ENCODE results near the gene KLHL22.
"Not testable (repeated sequence)": the region's sequence is repeated elsewhere in the genome, so short reads cannot be mapped to it uniquely, and the experiment has no call there.

KLHL22 gene

DNA sequence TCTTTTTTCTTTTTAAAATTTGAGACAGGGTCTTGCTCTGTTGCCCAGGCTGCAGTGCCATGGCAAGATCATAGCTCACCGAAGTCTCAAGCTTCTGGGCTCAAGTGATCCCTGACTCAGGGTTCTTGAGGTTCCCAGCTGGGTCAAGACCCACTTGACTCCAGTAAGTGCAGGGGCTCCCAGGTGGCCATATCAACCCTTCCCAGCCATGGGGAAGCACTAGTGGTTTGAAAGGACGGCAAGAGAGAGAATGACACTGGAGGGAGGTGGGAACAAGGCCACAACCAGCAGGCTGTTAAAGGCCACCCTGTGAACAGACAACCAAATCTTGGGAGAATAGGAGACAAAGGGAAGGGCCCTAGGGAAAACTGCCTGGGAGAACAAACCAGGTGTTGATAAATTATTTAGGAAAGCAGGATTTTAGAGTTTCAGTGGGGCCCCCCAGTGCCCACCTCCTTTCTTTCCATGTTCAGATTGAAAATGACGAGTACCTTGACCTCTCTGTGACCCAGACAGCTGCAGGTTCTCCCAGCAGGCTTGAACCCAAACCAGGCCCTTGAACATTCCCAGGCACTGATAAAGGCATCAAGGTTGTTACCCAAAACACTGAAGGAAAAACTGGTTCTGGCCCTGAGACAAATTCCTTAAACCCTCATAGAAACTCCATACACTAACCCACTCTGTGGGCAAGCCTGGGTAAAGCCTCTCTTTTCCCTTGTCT, 28.8 kb downstream of the KLHL22 start:
- no peak for DNase-seq

DNA sequence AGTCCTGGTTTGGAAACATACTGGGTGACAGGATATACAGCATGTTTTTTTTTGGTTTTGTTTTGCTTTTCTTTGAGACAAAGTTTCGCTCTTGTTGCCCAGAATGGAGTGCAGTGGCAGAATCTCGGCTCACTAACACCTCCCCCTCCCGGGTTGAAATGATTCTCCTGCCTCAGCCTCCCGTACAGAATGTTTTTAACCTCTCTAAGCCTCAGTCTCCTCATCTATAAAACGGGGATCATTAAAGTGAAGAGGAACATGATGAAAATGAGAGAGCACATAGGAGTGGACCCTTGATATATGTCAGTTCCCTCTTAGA, 29.9 kb downstream of the KLHL22 start:
- no peak for DNase-seq

DNA sequence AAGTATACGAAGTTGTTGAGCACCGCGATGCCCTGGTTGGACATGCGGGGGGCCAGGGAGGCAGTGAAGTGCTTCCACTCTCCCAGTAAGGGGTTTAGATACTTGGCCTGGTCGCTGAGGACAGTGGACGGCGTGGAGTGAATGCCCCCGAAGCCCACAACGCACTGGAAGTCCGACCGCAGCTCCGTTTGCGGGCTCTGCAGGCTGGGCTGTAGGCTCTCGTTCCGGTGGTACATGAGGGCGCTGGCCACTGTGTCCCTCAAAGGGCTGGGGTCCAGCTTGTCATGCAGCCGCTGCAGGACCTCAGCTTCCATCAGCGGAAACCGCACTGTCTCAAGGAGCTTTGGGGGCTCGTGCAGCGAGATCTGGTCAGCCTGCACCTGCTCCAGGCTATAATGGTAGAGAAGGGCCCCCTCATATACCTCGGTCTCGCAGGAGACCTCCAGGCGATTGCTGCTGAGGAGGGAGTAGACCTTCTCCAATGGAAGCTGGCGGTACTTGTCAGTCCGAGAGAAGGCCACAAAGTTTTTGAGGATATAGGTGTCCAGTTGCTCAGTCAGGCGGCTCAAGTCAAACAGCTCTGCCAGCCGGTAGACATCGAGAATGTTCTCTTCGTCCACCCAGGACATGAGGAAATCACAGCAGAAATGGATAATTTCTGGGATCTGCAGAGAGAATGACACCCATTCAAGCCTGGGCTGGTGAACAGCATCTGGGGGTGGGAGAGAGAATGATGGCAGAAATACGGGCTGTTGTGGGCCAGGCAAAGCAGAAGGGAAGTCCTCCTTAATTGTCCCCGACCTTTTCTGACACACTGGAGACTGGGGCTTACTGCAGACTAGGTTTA, 30.5 kb downstream of the KLHL22 start:
- DNase-seq = no peak

DNA sequence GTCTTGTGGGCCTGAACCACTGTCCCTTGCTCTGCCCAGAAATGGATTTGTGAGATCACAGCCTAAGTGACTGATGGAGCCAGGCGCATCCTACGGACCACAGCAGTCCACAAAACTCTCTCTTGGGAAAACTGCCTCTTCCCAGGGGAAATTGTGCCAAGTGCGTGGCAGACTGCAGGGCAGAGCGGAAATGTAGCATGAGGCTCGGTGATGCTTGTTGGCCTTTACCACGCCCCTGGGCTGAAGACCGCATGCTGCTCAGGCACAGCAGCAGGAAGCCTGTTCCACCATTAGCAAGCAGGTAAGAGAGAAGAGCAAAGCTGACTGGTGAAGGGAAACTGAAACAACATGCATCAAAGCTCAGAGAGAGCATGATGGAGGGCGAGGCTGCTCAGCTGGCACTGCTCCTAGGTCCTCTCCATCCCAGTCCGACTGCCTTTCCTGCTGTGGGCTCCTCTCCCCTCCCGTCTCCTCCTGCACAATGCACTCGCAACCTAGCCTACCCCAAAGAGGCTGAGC, 31.4 kb downstream of the KLHL22 start:
- DNase-seq = peak; percentile 37

DNA sequence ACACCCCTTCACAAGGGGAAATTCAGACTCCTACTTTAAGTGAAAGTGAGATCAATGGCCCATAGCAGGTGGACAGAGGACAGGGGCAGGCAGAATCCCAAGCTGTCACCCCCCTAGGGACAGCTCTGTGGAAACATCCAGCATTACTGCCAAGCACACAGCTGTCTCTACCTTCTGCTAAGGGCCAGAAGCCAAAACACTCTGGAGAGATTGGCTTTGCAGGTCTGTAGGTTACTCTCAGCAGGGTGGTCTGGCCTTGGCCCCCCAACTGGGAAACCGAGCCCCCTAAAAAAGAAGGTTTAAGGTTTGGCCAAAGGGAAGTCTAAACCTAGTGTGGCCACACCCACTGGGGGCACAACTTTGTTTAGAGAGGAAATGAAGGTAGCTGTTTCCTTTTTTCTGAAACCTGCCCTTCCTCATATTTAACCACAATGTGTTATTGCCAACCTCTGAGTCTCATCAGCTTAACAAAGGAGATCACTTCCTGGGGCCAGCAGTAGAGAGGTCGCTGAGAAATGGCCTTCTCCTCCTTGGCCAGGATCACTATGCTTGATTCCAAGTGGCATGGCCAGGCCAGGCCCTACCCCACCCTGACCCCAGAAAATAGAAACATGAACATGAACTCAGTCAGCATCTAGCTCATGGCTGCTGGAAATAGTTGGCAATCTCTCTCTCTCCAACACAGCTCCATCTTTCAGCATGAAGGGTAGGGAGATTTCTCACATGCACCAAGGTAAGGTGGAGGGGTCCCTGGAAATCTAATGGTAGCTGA, 32.1 kb downstream of the KLHL22 start:
- no peak for DNase-seq

DNA sequence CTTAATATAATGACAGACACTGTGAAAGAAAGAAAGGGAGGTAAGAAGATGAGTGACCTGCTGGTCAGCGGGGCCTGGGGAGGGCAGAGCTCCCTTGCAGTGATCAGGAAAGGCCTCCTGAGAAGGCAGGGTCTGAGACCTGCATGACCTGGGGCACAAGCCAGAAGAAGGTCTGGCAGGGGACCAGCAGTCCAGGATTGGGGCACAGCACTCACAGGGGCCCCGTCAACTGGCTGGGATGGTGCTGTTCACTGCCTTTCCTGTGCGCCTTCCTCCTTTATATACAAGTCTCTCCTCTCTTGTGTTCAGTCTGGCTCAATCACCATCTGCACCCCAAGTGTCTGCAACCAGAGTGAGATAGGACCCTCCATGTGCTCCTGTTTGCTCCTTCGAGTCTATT, 35.7 kb downstream of the KLHL22 start:
- DNase-seq = no peak

DNA sequence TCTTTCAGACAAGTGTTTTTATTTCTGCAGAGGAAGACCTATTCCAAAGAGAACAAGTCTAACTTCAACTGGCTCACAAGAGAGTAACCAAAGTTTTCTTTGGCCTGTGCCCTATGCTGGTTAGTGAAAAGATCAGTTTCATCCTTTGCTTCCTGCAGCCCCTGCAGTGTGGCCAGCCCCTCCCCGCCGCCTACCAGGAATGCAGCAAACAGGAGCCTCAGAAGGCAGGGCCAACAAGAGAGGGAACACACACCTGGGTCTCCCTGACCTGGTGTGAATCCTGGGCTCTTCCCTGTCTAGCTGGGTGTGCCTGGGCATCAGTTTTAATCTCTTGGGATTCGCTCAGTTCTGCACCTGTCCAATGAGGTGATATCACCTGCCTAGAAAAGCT, 36.4 kb downstream of the KLHL22 start:
- no peak for DNase-seq

DNA sequence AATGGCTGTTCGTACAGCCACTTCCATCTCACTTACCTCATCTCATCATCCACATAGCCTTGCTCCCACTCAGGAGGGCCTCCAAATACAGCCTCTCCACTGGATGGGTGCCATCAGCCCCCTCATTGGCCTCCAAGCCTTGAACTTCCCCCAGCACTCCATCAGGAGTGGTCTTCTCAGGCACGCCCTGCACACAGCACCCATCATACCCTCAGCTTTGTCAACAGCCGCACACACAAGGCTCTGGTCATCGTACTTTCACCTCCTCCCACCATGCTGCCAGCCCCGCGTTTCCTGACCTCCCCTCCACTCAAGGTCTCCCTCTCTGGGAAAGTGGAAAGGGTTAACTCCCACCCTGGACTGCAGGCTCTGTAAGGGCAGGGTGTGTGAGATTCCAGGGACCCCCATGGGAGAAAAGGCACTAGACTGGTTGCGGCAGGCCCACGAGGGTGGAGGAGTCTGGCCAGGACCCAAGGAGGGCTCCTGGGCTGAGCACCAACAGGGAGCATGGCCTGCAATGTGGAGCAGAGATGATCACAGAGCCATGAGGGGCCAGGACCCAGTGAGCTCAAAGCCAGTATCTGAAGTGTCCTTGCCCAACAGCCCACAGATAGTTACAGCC, 37.0 kb downstream of the KLHL22 start:
- DNase-seq = no peak

DNA sequence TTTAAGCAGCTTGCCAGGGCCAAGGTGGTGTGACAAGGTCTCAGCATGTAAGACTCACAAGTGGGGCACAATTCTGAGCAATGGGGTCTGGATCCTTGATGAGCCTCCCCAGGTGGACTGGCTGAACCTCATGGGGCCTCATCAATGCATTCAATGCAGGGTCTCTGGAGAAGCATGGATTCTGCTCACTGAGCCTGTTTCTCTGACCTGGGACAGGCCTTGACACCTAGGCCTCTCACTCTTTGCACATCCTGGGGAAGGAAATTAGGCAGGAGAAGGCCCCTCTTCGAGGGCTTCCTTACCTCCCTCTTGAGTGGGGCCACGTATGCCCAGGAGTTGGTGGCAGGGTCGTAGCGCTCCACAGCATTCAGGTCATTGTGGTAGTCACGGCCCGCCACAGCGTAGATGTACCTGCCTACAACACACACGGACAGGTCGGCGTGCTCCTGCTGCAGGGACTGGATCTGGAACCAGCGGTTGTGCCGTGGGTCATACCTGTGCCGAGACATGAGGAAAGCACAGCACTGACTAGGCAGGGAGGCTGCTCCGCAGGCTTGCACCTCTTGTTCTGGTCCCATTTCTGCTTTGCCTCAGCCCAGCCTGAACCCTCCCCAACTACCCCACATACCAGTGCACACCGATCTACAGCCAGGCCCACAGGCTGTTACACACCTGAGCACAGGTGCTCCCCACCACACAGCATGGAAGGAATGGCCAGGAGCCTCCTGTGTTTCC, 37.9 kb downstream of the KLHL22 start:
- DNase-seq = no peak

DNA sequence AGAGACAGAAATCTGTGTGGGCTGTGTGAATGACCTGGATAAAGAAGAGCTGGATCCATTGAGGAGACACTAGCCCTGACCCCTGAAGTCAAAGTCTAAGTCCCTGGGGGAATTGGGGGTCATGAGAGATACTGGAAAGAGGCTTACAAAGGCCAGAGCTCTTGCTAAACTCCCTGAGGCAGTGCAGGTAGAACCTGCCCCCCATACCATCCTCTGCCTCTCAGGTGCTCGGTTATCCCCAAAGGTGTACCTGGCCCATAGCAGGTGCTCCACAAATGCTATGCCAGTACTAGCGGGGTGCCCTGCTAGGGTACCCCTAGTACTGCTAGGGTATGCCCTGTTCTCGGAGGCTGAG, 38.9 kb downstream of the KLHL22 start:
- no peak for DNase-seq

DNA sequence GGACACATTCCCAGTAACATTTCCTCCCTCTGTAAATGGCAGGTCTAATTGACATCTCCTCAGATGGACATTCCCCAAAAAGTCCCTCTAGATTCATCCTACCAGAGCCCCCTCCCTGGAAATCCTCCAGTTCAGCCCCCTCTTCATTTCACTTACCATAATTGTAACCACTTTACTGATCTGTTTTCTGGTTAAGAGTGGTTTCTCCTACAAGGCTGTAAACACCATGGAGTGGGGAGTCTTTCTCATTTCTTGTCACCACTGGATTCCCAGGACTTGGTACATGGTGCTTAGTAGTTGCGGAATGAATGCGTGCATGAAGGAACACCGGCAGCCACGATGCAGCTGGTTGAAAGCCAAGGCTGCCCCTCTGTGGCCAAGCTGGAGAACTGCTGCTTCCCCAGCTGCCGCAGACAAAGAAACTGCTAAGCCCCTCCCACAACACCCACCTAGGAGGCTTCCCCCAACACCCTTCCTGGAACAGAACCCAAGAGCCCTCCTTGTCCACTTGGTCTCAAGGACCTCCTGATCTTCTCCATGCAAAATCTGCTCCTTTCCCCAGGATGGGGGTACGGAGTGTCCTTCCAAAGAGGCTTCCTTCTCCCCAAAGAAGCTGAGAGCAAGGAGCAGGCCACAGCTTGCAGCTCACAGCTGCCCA, 39.4 kb downstream of the KLHL22 start:
- peak; percentile 70 for DNase-seq

DNA sequence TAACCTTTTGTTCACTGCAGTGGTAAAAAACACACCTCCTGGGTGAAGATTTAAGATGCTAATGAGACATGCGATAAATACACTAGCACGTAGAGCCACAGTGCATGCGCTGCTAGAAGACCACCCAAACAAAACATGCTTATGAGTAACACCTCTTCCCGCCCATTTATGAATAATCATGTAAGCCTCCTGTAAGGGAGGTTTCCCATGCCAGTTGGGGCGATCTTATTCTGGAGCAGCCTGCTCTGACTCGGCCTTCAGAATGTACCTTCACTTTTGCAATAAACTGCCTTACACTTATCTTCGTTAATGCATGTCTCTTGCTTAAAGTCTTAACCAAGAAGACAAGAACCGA, 39.9 kb downstream of the KLHL22 start:
- no peak for DNase-seq

DNA sequence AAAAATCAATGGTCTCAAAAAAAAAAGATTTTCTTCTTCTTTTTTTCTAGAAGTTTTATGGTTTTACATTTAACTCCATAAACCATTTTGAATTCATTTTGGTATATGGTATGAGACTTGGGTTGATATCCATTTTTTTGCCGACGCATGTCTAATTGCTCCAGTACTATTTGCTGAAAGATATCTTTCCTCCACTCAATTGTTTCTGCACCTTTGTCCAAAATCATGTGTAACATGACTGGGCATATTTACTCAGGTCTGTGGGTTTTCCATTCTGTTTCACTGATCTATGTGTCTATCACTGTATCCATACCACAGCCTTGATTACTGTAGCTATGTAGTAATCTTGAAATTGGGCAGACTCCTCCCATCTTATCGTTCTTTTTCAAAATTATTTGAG, 42.4 kb downstream of the KLHL22 start:
- DNase-seq = no peak

DNA sequence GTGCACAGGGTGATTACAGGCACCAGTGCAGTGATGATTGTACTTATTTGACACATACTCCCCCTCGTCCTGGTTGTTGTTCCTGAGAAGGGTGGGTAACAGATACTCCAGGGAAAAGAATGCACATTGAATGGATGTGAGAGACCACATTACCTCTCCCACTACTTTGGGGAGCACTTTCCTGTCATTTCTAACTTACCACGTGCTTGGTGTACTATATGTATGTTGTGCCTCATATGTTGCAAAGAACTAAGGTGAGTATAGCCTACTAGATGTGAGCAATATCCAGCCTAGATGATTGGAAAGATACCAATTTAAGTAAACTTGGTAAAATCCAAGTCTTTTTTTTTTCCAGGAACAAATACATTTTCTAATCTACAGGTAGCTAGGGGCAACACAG, 43.7 kb downstream of the KLHL22 start:
- DNase-seq = no peak

DNA sequence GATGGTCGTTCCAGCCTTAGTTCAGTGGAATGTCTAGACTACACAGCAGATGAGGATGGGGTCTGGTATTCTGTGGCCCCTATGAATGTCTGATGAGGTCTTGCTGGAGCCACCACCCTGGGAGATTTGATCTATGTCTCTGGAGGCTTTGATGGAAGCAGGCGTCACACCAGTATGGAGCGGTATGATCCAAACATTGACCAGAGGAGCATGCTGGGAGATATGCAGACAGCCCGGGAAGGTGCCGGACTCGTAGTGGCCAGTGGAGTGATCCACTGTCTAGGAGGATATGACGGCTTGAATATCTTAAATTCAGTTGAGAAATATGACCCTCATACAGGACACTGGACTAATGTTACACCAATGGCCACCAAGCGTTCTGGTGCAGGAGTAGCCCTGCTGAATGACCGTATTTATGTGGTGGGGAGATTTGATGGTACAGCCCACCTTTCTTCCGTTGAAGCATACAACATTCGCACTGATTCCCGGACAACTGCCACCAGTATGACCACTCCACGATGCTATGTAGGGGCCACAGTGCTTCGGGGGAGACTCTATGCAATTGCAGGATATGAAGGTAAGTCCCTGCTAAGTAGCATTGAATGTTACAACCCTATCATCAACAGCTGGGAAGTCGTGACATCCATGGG, 44.3 kb downstream of the KLHL22 start:
- not testable (repeated sequence) for DNase-seq

DNA sequence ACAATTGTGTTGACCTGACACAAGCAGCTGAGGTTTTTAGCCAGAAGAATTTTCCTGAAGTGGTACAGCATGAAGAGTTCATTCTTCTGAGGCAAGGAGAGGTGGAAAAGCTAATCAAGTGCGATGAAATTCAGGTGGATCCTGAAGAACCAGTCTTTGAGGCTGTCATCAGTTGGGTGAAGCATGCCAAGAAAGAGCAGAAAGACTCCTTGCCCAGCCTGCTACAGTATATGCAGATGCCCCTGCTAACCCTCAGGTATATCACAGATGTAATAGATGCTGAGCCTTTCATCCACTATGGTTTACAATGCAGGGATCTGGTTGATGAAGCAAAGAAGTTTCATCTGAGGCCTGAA, 45.1 kb downstream of the KLHL22 start:
- no peak for DNase-seq

DNA sequence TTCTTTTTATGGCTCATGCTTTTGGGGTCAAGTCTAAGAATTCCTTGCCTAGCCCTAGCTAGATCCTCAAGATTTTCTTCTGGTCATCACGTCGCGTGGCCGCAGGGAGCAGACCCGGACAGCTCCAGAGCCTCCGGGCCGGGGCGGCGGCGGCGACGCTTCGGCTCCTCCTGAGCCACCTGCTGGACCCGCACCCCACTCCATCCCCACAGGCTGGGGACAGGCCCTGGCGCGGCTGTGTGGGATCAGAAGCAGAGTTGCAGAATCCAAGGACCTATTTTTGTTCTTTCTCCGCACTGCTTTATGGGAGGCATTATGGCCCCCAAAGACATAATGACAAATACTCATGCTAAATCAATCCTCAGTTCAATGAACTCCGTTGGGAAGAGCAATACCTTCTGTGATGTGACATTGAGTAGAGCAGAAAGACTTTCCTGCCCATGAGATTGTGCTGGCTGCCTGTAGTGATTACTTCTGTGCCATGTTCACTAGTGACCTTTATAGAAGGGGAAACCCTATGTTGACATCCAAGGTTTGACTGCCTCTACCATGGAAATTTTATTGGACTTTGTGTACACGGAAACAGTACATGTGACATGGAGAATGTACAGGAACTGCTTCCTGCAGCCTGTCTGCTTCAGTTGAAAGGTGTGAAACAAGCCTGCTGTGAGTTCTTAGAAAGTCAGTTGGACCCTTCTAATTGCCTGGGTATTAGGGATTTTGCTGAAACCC, 45.6 kb downstream of the KLHL22 start:
- DNase-seq = no peak

DNA sequence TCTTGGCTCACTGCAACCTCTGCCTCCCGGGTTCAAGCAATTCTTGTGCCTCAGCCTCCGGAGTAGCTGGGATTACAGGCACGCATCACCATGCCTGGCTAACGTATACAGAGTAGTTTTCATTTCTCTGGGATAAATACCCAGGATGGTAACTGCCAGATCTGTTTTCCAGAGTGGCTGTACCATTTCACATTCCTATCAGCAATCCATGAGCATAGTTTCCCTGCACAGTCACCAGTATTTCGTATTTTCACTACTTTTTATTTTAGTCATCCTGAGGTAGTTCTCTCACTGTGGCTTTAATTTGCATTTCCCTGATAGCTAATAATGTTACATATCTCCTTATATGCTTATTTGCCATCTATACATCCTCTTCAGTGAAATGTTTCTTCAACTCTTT, 47.0 kb downstream of the KLHL22 start:
- no peak for DNase-seq

DNA sequence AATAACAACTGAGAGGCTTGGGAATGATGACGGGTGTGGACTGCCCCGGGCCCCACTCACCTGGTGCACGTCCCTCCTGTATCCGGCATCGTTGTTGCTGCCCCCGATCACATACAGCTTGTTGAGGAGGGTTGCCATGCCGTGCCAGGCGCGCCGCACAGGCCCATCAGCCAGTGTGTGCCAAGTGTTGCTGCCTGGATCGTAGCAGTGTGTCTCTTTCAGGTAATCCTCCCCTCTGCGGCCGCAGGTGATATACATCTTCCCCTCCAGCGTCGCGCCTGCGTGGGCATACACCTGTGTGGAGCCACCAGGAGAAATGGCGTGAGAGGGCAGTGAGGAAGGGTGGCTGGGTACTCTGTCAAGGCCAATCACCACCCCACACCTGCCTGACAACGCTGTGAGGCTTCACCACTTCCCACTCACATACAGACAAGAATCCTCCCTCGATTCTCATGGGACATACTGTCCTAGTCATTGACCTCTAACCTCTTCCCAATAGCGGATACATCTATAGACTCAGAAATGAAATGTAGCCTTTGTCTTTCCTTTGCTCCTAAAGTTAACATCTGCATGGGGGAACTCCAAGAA, 49.1 kb downstream of the KLHL22 start:
- DNase-seq = no peak

DNA sequence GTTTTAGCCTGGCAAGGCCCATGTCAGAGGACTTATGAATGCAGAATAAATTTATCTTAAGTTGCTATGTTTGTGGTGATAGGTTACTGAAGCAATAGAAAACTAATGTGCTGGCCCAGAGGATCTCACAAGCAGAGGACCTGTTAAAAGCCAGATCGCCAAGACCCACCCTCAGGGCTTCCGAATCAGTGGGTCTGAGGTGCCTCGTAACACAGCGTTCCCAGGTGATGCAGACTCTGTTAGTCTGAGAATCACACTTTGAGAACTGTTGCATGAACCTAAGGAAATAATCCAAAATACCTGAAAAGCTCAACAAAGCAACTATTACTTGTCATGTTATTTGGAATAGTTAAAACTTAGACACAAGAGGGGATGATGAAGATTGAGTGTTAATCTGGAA, 51.3 kb downstream of the KLHL22 start:
- no peak for DNase-seq

Data from stimulated activated CD4-positive, alpha-beta T cell treated with anti-CD3 and anti-CD28 coated beads, Interleukin-12 subunit alpha, Interleukin-12 subunit beta, amount 100 ng/mL, for 4 hours (primary cell).